LNCaP clone FGC (cell line): ENCODE data around the gene PDZRN3.

Source experiments
- DNase-seq: peaks from one replicate; pipeline ENCODE4 v3.0.0-alpha.2; 2011; ENCODE audit warnings: low read depth
- H3K4me3 ChIP-seq: 2 replicates; pipeline ENCODE4 v1.5.1; 2011; ENCODE audit warnings: mild to moderate bottlenecking, low read depth, low read length, control low read depth
- CTCF ChIP-seq: IDR thresholded peaks from 2 replicates; pipeline ENCODE4 v1.5.1; 2012; ENCODE audit warnings: mild to moderate bottlenecking; ENCODE audit not compliant: control insufficient read depth, insufficient read depth; ENCODE audit errors: extremely low read depth

The PDZRN3 gene

GRCh38 chr3:73492186-73492585 is 132.6 kb downstream of the PDZRN3 start:
- H3K4me3 ChIP-seq: no peak overlapping the region
- no peak for DNase-seq
- TF ChIP-seq CTCF: no peak

DNA sequence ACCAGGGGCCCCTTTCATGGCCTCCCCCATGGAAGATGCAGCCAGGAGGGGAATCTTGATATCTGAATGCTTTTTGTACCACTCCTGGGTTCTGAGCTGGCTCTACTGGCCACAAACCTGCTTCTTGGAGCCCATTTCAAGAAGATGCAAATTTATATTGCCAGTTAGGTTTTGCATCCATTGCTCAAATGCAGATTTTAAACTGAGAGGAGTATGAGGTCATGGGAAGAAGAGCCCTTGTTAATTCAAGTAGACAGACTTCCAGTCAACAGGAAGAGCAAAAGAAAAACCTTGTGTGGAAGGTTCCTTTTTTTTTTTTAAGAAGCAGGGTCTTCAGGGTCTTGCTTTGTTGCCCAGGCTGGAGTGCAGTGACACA is 133.5 kb downstream of the PDZRN3 start:
- no peak for DNase-seq
- H3K4me3 ChIP-seq: no peak overlapping the region
- TF ChIP-seq CTCF: no peak

GRCh38 chr3:73490453-73491286 is 134.1 kb downstream of the PDZRN3 start:
- no peak for TF ChIP-seq CTCF
- no peak for DNase-seq
- H3K4me3 ChIP-seq: no peak overlapping the region

DNA sequence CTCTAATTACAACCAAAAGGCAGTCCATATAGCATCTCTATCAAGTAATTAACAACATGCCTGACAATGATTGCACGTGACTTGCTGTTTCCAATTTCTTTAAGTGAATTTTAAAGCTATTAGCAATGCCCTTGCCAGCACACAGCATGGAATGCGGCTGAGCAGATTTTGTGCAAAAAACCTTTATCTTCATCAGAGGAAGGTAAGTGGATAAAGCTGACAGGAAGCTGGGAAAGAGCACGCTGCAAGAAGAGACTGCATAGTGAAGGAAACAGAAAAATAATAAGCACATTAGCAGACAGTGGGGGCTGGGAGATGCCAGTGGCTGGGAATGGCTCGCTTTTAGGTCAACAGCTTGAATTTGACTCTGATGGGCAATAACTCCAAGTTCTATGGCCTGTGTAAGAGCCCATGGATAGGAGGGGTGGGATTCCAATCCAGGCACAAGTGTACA is 138.8 kb downstream of the PDZRN3 start:
- no peak for DNase-seq
- TF ChIP-seq CTCF: no peak
- H3K4me3 ChIP-seq: no peak overlapping the region

DNA sequence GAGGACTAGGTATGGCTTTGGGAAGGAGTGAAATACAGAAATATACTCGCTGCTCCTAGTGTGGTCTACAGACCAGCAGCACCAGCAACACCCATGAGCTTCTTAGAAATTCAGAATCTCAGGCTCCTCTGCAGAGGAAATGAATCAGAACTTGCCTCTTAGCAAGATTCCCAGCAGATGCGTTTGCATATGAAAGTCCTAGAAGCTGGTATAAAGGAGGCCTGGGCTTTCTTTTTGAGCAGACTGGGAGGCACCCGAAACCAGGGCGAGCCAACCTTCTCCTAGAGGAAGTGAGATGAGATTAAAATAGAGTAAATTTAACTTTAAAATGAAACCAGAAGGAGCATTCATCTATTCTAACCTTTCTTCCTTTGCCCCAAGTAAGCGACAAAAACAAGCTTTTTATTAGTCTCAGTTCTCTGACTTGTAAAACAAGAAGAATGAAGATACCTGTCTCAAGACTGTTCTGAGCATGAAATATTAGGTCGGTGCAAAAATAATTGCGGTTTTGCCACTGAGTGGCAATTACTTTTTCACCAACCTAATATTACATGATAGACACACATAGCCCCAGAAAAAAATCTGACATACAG is 140.0 kb downstream of the PDZRN3 start:
- no peak for DNase-seq
- no peak for TF ChIP-seq CTCF
- no peak overlapping the region for H3K4me3 ChIP-seq

- TF ChIP-seq CTCF: no peak
- DNase-seq: no peak
- no peak overlapping the region for H3K4me3 ChIP-seq
These were observed 142.9 kb downstream of the PDZRN3 start for GRCh38 chr3:73481888-73482287.
